HG02759 (cell line): Measurements from ENCODE around the gene CHN1.

Source experiments
- ATAC-seq: cut with Tn5 transposase; IDR thresholded peaks from one replicate; pipeline ENCODE4 v1.9.1; 2021; ENCODE audit warnings: mild to moderate bottlenecking, moderate library complexity; ENCODE audit not compliant: unreplicated experiment

The CHN1 gene

GRCh38 chr2:174974131-174974530, 31.1 kb downstream of the CHN1 start:
- no peak for ATAC-seq

GRCh38 chr2:174972924-174973323, 32.3 kb downstream of the CHN1 start:
- no peak for ATAC-seq

DNA sequence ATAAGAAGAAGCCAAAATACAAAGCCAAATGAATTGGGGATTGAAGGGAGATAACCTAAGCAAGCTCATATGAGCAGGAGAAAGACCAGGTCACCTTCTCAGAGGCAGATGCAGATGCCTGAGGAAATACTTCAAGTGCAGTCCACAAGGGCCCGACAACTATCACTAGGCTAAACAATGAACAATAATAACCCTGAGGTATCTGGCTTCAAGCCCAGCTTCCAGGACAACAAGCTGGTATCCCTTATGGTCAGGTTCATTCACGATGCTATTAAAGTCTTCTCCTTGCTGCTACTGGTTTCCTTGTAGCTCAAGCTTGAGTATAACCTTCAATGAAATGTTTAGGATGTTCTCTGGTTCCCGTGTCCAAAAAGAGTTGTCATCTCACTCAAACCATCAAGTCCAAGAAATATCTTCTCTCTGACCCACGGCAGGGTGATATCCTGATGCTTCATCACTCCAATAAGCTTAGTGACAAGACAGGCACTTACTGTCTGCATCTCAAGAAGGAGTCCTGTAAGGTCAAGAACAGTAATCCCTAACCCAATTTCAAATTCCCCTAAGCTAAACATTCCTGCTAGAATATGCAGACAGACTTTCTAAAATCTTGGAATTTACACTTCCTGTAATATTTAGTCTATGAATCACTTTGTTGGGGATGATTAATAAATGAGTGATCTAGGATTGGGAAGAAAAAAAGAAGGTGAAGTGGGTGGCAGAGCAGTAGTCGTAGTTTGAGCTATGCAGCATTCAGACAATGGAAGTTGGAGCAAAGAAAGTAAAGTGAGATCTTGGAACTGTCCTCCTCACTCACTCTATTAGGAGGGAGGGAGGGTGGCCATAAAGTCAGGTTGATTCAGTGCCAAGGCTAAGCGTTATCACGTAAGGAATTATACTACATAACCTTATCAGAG, 33.1 kb downstream of the CHN1 start:
- no peak for ATAC-seq

DNA sequence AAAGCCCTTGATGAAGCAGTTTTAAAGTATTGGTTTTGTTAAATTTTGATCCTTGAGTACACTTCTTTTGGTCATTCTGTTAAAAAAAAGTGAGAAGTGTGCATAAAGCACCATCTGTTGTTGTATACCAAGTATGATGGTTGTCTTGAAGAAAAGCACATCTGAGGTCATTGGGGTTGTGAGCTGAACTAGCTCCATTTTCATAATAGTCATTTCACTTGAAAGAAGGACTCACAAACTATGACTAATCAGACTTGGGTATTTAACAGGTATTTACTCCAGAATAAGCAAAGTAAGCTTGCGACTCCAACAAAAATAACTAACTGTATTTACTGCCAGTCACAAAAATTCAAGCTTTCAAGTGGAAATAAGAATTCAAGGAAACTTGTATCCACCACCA, 35.1 kb downstream of the CHN1 start:
- no peak for ATAC-seq

GRCh38 chr2:174969091-174969734, 36.0 kb downstream of the CHN1 start:
- no peak for ATAC-seq

DNA sequence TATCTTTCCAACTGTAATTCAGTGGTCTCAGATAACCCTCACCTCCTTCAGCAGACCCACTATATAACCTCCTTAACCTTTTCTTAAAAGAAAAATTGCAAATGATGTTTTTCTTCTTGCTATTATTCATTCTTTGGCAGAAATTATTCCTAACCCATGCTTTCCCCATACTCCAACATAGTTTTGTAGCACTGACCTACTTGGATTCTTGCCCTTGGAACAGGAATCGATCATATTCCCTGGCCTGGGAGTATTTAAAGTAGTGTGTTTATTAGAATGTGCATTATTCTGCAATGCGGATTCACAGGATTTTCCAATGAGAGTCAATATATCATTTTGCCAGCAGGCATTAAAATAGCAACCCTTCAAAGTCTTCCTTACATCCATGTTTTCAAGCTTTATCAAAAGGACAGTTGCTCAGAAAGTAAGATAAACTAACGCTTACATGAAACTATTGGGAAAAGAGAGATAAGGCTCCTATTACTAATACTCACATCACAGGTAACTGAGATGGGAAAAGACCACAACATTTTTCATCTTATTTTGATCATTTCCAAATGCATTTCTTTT, 37.4 kb downstream of the CHN1 start:
- no peak for ATAC-seq

DNA sequence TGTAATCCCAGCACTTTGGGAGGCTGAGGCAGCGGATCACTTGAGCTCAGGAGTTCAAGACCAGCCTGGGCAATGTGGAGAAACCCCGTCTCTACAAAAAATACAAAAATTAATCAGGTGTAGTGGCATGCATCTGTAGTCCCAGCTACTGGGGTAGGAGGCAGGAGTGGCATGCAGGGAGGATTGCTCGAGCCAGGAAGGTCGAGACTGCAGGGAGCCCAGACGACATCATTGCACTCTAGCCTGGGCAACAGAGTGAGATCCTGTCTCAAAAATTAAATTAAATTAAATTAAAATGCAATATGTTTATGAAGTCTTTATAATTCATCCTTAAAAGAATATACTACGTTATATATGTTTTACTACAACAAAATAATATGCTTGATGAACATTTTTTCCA, 38.1 kb downstream of the CHN1 start:
- no peak for ATAC-seq

- ATAC-seq = no peak
Measured at GRCh38 chr2:174965992-174966744, 39.0 kb downstream of the CHN1 start.

GRCh38 chr2:174965551-174965950, 39.6 kb downstream of the CHN1 start:
- no peak for ATAC-seq

DNA sequence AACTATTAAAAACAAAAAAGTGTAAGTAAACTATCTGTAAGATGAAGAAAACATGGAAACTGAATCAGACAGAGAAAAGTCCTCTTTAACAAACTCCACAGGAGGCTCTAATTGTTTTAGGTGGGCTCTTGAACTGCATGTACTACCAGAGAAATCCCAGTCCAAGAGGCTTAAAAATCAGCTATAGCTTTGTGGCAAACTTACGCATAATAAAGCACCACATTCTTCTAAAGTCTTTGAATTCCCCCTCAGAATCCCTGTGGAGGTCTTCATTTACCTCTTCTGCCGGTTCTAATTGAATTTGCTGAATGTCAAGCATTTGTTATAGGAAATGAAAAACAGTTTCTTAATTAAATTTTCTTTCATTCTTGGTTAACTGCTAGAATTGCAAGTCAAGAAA, 40.8 kb downstream of the CHN1 start:
- ATAC-seq = no peak

- no peak for ATAC-seq
Measured at GRCh38 chr2:174963437-174964400, 41.5 kb downstream of the CHN1 start.

DNA sequence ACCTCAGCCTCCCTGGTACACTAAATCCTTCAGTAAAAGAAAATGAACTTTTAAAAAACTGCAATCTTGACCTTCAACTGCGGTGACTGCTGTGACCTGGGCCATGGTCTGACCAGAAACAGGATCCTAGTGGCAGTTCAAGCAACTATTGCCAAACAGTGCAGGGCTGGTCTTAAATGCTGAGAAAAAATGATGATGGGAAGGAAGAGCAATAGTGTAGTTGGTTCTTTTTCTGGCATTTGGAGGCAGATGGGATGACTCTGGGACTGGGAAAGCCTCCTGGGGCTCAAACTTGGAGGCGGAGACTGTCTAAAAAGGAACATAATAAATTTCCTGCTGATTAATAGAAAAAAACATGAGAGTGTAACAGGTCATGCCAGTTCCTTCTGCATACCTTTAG, 45.4 kb downstream of the CHN1 start:
- ATAC-seq = no peak

- ATAC-seq = no peak
Measured at GRCh38 chr2:174957050-174957449, 48.1 kb downstream of the CHN1 start.

GRCh38 chr2:174952607-174953006, 52.6 kb downstream of the CHN1 start:
- no peak for ATAC-seq

GRCh38 chr2:174951745-174952144, 53.4 kb downstream of the CHN1 start:
- ATAC-seq = no peak

DNA sequence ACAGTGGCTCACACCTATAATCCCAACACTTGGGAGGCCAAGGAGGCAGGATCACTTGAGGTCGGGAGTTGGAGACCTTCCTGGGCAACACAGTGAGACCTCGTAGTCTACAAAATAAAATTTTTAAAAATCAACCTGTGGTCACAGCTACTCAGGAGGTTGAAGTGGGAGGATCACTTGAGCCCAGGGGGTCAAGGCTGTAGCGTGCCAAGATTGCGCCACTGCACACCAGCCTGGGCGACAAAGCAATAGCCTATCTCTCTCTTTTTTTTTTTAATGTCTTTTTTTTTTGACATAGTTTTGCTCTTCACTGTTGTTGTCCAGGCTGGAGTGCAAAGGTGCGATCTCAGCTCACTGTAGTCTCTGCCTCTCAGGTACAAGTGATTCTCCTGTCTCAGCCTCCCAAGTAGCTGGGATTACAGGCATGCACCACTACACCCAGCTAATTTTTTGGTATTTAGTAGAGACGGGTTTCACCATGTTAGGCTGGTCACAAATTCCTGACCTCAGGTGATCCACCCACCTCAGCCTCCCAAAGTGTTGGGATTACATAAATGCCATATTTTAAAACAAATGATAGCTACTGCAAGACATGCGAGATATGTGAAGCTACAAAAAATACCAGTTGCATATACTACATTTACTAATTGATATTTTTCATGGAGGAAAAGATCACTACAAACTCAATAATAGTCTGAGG, 55.0 kb downstream of the CHN1 start:
- no peak for ATAC-seq

DNA sequence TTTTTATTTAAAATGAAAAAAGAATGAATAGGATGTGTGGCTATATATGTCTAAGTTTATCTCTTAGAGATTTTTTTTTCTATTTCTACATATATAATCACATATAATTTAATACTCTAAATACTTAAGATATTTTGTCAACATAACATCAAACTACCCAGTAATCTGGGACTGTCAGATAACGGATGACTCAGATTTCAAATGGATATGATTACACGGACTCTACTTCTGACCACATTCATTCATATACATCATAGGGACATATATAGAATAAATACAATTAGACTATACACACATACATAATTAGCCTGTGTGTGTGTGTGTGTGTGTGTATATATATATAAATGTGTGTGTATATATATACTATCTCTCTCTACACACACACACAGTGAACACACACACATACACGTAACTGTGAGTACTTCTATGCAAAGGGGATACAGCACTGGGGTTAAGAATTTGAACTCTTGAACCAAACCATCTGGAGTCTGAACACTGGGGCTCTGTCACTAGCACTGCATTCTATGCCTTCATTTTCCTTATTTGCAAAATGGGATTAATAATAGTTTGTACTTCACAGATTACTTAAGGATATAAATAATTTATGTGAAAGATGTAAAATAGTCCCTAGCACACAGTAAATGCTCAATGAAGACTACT, 59.5 kb downstream of the CHN1 start:
- no peak for ATAC-seq

DNA sequence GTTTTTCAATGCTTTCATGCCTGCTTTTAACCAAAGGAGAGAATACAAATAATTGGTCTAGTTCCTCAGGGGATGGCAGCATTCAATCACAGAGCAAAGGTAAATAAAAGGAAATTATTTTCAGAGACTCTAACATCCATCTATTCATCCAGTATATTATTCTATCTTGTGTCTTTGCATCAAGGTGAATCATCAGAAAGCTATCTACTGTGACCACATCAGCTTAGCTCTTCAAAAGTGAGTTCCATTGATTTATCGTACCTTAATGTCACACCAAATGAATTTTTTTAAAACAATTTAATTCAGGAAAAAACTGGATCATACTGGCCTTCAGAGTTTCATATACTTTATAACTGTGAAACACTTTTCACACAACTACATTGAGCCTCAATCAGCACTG, 66.1 kb downstream of the CHN1 start:
- no peak for ATAC-seq

GRCh38 chr2:174931724-174932123, 73.5 kb downstream of the CHN1 start:
- no peak for ATAC-seq
